Measurements from ENCODE around the gene ADRA2B. TPM values are rescaled to one million over a fixed set of nuclear protein-coding genes. Genes with fewer than 3 reads are reported as not detected.

The ADRA2B gene
- polyA plus RNA-seq, 1 donor (not counting 4 experiments of a cell fraction or from before 2014, with no cell fraction given), result not detected

- Histone ChIP-seq H3K4me3 (ENCODE audit: control insufficient read depth in 2 of 3, extremely low read depth in 1 of 3, insufficient read depth in 2 of 3, low read depth in 1 of 3, low read length in 3 of 3) (no peak overlapping the region), H3K9me3 (ENCODE audit: control insufficient read depth, low read depth, low read length) (no peaks in the 10 kb centered on the region), H3K4me1 (ENCODE audit: control insufficient read depth, extremely low read depth, insufficient read depth, low read length) (no peaks in the 10 kb centered on the region), H3K9me1 (ENCODE audit: control insufficient read depth, extremely low read depth, insufficient read depth, low read length) (no peaks in the 10 kb centered on the region), H3K79me2 (ENCODE audit: control insufficient read depth, insufficient read depth, low read length) (no peaks in the 10 kb centered on the region), H3K9ac (ENCODE audit: control insufficient read depth, extremely low read depth, insufficient read depth, low read length) (no peak overlapping the region), H2AFZ (ENCODE audit: control insufficient read depth, low read length) (no peak overlapping the region), H3K27ac (ENCODE audit: control insufficient read depth, insufficient read depth, low read length) (no peak overlapping the region), H3K36me3 (ENCODE audit: control insufficient read depth in 2 of 2, extremely low read depth in 1 of 2, insufficient read depth in 2 of 2, low read length in 2 of 2) (no peaks in the 10 kb centered on the region), H4K20me1 (ENCODE audit: control insufficient read depth, extremely low read depth, insufficient read depth, low read length) (no peaks in the 10 kb centered on the region), H3K4me2 (ENCODE audit: control insufficient read depth, extremely low read depth, insufficient read depth, low read depth, low read length) (no peak overlapping the region), H3K27me3 (ENCODE audit: control insufficient read depth, extremely low read depth, insufficient read depth, low read length) (peaks cover 2% of the 10 kb centered on the region)
- TF ChIP-seq, protein P1, sequence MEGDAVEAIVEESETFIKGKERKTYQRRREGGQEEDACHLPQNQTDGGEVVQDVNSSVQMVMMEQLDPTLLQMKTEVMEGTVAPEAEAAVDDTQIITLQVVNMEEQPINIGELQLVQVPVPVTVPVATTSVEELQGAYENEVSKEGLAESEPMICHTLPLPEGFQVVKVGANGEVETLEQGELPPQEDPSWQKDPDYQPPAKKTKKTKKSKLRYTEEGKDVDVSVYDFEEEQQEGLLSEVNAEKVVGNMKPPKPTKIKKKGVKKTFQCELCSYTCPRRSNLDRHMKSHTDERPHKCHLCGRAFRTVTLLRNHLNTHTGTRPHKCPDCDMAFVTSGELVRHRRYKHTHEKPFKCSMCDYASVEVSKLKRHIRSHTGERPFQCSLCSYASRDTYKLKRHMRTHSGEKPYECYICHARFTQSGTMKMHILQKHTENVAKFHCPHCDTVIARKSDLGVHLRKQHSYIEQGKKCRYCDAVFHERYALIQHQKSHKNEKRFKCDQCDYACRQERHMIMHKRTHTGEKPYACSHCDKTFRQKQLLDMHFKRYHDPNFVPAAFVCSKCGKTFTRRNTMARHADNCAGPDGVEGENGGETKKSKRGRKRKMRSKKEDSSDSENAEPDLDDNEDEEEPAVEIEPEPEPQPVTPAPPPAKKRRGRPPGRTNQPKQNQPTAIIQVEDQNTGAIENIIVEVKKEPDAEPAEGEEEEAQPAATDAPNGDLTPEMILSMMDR (optimal IDR thresholded peaks at IDR 0.05 in 1 of 3, IDR thresholded peaks at IDR 0.05 in 1 of 3, conservative IDR thresholded peaks at IDR 0.05 in 1 of 3; ENCODE audit: extremely low read depth in 1 of 3, insufficient read depth in 2 of 3, low read length in 3 of 3), result no peak
- no peak for TF ChIP-seq EZH2 (IDR thresholded peaks at IDR 0.05; ENCODE audit: low read length)
- DNase-seq (ENCODE audit: low read depth, low spot score) (no peak), FAIRE-seq (no peak)
- dilution Hi-C loops (cut with MboI; ENCODE audit: extremely low pct_ligation_motif_present, low sequenced_read_pairs), result no loop called here
Observed at GRCh38 chr2:96082211-96083063, 33.9 kb downstream of the ADRA2B start.

DNA sequence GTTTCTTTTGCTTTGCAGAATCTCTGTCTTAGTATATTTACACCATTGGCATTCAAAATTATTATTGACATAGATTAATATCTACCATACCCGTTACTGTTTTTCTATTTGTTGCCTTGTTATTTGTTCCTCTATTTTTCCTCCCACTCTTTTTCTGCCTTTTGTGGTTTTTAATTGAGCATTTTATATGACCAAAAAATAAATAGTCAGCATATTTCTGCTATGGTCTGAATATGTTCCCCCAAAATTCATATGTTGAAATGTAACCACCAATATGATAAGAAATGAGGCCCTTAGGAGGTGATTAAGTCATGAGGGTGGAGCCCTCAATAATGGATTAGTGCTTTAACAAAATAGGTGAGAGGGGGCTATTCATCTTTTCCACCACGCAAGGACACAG, 35.3 kb downstream of the ADRA2B start:
- Histone ChIP-seq H3K36me3 (ENCODE audit: control insufficient read depth in 2 of 2, extremely low read depth in 1 of 2, insufficient read depth in 2 of 2, low read length in 2 of 2) (no peaks in the 10 kb centered on the region), H3K27me3 (ENCODE audit: control insufficient read depth, extremely low read depth, insufficient read depth, low read length) (peaks cover 2% of the 10 kb centered on the region), H4K20me1 (ENCODE audit: control insufficient read depth, extremely low read depth, insufficient read depth, low read length) (no peaks in the 10 kb centered on the region), H3K4me1 (ENCODE audit: control insufficient read depth, extremely low read depth, insufficient read depth, low read length) (no peaks in the 10 kb centered on the region), H2AFZ (ENCODE audit: control insufficient read depth, low read length) (no peak overlapping the region), H3K27ac (ENCODE audit: control insufficient read depth, insufficient read depth, low read length) (no peak overlapping the region), H3K9me3 (ENCODE audit: control insufficient read depth, low read depth, low read length) (no peaks in the 10 kb centered on the region), H3K9me1 (ENCODE audit: control insufficient read depth, extremely low read depth, insufficient read depth, low read length) (no peaks in the 10 kb centered on the region), H3K4me3 (ENCODE audit: control insufficient read depth in 2 of 3, extremely low read depth in 1 of 3, insufficient read depth in 2 of 3, low read depth in 1 of 3, low read length in 3 of 3) (no peak overlapping the region), H3K4me2 (ENCODE audit: control insufficient read depth, extremely low read depth, insufficient read depth, low read depth, low read length) (no peak overlapping the region), H3K79me2 (ENCODE audit: control insufficient read depth, insufficient read depth, low read length) (no peaks in the 10 kb centered on the region), H3K9ac (ENCODE audit: control insufficient read depth, extremely low read depth, insufficient read depth, low read length) (no peak overlapping the region)
- DNase-seq (ENCODE audit: low read depth, low spot score), result no peak
- no peak for TF ChIP-seq EZH2 (IDR thresholded peaks at IDR 0.05; ENCODE audit: low read length)
- TF ChIP-seq, protein P1 (optimal IDR thresholded peaks at IDR 0.05 in 1 of 3, IDR thresholded peaks at IDR 0.05 in 1 of 3, conservative IDR thresholded peaks at IDR 0.05 in 1 of 3; ENCODE audit: extremely low read depth in 1 of 3, insufficient read depth in 2 of 3, low read length in 3 of 3), result no peak
- FAIRE-seq, result no peak
- dilution Hi-C loops (cut with MboI; ENCODE audit: extremely low pct_ligation_motif_present, low sequenced_read_pairs), result no loop called here
